MM.1S (cell line): ENCODE results near the gene AJUBA.

ENCODE experiments used
- DNase-seq: peaks from one replicate; pipeline ENCODE4 v3.0.0-alpha.2; 2015
- H2AFZ ChIP-seq: fragments of 300-600 bp; sonication (generic); 2 replicates; pipeline ENCODE4 v1.6.0; 2016; ENCODE audit warnings: antibody characterized with exemption, low read length
- H3F3A ChIP-seq: fragments of 300-600 bp; sonication (generic); 2 replicates; pipeline ENCODE4 v1.6.1; 2016; ENCODE audit warnings: mild to moderate bottlenecking, antibody characterized with exemption, low read length, moderate library complexity, mixed read lengths; ENCODE audit not compliant: insufficient read depth
- H3K27ac ChIP-seq: fragments of 300-600 bp; sonication (generic); 2 replicates; pipeline ENCODE4 v1.5.1; 2016; ENCODE audit warnings: mild to moderate bottlenecking, low read length
- H3K27me3 ChIP-seq: fragments of 300-600 bp; sonication (generic); replicated peaks from 2 replicates; pipeline ENCODE4 v1.6.0; 2016; ENCODE audit warnings: low read length; ENCODE audit not compliant: insufficient read depth
- H3K36me3 ChIP-seq: fragments of 300-600 bp; sonication (generic); replicated peaks from 2 replicates; pipeline ENCODE4 v1.6.1; 2016; ENCODE audit warnings: mild to moderate bottlenecking, low read length, mixed read lengths; ENCODE audit not compliant: insufficient read depth
- H3K4me1 ChIP-seq: fragments of 300-600 bp; sonication (generic); 2 replicates; pipeline ENCODE4 v1.6.1; 2016; ENCODE audit warnings: low read length, mixed read lengths
- H3K4me2 ChIP-seq: fragments of 300-600 bp; sonication (generic); 2 replicates; pipeline ENCODE4 v1.6.0; 2016; ENCODE audit warnings: low read depth, low read length
- H3K4me3 ChIP-seq: fragments of 300-600 bp; sonication (generic); 2 replicates; pipeline ENCODE4 v1.5.1; 2016; ENCODE audit warnings: low read length, mixed read lengths
- H3K79me2 ChIP-seq: fragments of 300-600 bp; sonication (generic); 2 replicates; pipeline ENCODE4 v1.6.1; 2016; ENCODE audit warnings: mixed run types, low read length, mixed read lengths
- H3K9ac ChIP-seq: fragments of 300-600 bp; sonication (generic); 2 replicates; pipeline ENCODE4 v1.6.1; 2016; ENCODE audit warnings: low read length, mixed read lengths
- H3K9me2 ChIP-seq: fragments of 300-600 bp; sonication (generic); replicated peaks from 2 replicates; pipeline ENCODE4 v1.6.1; 2016; ENCODE audit warnings: mild to moderate bottlenecking, low read length, mixed read lengths; ENCODE audit not compliant: insufficient read depth
- H3K9me3 ChIP-seq: fragments of 300-600 bp; sonication (generic); replicated peaks from 2 replicates; pipeline ENCODE4 v1.6.1; 2016; ENCODE audit warnings: mild to moderate bottlenecking, low read length, mixed read lengths; ENCODE audit not compliant: insufficient read depth
- H4K20me1 ChIP-seq: fragments of 300-600 bp; sonication (generic); 2 replicates; pipeline ENCODE4 v1.6.1; 2016; ENCODE audit warnings: mild to moderate bottlenecking, low read length, moderate library complexity, mixed read lengths; ENCODE audit not compliant: insufficient read depth
- EZH2 ChIP-seq: fragments of 300-600 bp; sonication (generic); optimal IDR thresholded peaks from 2 replicates; pipeline ENCODE3; 2017; ENCODE audit warnings: low read depth, mild to moderate bottlenecking, antibody characterized with exemption, low read length, mixed read lengths
- EZH2phosphoT487 ChIP-seq: fragments of 300-600 bp; sonication (generic); IDR thresholded peaks from 2 replicates; pipeline ENCODE4 v1.6.1; 2018; ENCODE audit warnings: antibody characterized with exemption, low read length
- TF ChIP-seq, protein P1 (sequence below): fragments of 300-600 bp; sonication (generic); IDR thresholded peaks from 2 replicates; pipeline ENCODE4 v1.5.1; 2016; ENCODE audit warnings: antibody characterized with exemption, low read length, mixed read lengths

Gene AJUBA

DNA sequence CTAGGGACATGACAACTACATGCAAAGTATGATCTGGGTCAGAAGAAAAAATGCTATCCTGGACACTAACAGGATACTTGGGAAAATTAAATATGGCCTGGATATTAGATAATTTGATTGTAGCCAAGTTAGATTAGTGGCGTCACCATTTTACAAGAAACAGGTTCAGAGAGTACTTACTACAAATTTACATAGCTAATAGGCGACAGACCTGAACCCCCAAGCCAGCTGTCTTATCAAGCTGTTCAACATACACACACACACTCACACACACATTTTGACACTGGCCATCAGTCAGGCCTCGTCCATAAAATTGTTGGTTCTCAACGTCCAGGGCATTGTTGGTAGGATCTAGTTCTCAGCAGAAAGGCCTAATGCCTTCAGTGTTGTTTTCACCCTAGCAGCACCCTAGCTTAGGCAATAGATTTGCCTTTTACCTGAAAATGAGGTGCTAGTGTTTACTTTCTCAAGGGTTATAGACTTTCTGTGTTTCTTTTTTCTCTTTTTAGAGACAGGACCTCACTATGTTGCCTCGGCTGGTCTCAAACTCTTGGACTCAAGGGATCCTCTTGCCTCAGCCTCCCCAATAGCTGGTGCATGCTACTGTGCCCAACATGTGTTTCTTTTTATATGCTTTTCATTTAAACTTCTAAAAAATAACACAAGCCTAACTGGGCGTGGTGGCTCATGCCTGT lies 30.9 kb upstream of the AJUBA start:
- Histone ChIP-seq H3K27ac (no peak overlapping the region), H3F3A (peaks cover 12% of the 10 kb centered on the region), H3K4me2 (no peak overlapping the region), H3K27me3 (no peaks in the 10 kb centered on the region), H3K36me3 (no peaks in the 10 kb centered on the region), H3K9ac (no peak overlapping the region), H3K4me3 (no peak overlapping the region), H3K4me1 (peaks cover 5% of the 10 kb centered on the region; the same call in 1 of the 2 replicates), H2AFZ (no peak overlapping the region), H4K20me1 (no peaks in the 10 kb centered on the region), H3K9me2 (no peaks in the 10 kb centered on the region), H3K79me2 (no peaks in the 10 kb centered on the region), H3K9me3 (no peaks in the 10 kb centered on the region)
- DNase-seq = no peak
- TF ChIP-seq, protein P1, sequence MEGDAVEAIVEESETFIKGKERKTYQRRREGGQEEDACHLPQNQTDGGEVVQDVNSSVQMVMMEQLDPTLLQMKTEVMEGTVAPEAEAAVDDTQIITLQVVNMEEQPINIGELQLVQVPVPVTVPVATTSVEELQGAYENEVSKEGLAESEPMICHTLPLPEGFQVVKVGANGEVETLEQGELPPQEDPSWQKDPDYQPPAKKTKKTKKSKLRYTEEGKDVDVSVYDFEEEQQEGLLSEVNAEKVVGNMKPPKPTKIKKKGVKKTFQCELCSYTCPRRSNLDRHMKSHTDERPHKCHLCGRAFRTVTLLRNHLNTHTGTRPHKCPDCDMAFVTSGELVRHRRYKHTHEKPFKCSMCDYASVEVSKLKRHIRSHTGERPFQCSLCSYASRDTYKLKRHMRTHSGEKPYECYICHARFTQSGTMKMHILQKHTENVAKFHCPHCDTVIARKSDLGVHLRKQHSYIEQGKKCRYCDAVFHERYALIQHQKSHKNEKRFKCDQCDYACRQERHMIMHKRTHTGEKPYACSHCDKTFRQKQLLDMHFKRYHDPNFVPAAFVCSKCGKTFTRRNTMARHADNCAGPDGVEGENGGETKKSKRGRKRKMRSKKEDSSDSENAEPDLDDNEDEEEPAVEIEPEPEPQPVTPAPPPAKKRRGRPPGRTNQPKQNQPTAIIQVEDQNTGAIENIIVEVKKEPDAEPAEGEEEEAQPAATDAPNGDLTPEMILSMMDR = no peak
- TF ChIP-seq EZH2 (no peak), EZH2phosphoT487 (no peak)

DNA sequence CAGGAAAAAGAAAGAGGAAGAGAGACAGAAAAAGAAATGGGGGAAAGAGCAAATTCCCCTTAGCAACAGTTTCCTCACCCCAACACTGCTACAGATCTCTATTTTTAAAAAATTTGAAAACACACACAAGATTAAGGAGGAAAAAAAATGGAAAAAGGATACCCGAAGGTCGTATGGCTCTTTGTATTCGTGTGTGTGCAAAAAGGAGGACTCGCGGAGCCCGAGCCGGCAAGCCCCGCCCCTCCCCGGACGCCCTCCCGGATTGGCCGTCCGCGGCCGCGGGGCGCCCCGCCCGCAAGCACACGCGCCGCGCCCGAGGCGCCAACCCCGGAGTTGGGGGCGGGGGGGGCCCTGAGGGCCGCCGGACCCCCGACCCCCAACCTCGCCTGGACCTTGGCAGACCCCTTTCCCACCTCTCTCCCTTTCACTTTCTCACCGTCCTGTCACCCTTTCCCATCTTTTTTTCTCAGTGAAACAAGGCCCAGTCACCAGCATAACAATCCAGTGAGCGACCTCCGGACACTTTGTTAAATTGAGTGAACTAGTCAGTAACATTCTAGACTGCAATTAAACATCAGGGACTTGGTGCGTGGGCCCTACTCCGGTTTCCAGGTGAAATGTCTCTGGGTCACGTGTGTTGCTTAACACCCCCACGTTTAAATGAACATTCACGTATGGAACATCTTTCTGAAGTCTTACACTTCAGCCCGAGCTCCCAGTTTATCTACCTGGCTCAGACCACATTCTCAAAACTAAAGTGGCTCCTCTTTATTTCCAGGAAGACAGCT lies 27.8 kb upstream of the AJUBA start, which contains the start of gene C14orf93:
C14orf93 (minus strand) TSS at position 205 of the 788 bp plus-strand sequence. CDS start 11,120 bp downstream, outside the sequence.
- H3K4me1 ChIP-seq = peaks cover 17% of the 10 kb centered on the region; the same call in 1 of the 2 replicates
- H3K9ac ChIP-seq = peak within 1 kb of the TSS; percentile 60
- no peaks in the 10 kb centered on the region for H3K9me3 ChIP-seq
- DNase-seq = peak; percentile 68
- H3K27ac ChIP-seq = peak within 1 kb of the TSS; percentile 55; the same call in 1 of the 2 replicates
- no peaks in the 10 kb centered on the region for H3K27me3 ChIP-seq
- peak within 1 kb of the TSS; percentile 85 for H2AFZ ChIP-seq
- H3K79me2 ChIP-seq = no peaks in the 10 kb centered on the region
- H3K9me2 ChIP-seq = no peaks in the 10 kb centered on the region
- H3K4me2 ChIP-seq = peak within 1 kb of the TSS; percentile 61
- no peak for TF ChIP-seq EZH2phosphoT487
- no peak for TF ChIP-seq EZH2
- TF ChIP-seq, protein P1 = no peak
- no peaks in the 10 kb centered on the region for H4K20me1 ChIP-seq
- peak within 1 kb of the TSS; percentile 63 for H3K4me3 ChIP-seq
- H3K36me3 ChIP-seq = no peaks in the 10 kb centered on the region
- peaks cover 19% of the 10 kb centered on the region for H3F3A ChIP-seq

DNA sequence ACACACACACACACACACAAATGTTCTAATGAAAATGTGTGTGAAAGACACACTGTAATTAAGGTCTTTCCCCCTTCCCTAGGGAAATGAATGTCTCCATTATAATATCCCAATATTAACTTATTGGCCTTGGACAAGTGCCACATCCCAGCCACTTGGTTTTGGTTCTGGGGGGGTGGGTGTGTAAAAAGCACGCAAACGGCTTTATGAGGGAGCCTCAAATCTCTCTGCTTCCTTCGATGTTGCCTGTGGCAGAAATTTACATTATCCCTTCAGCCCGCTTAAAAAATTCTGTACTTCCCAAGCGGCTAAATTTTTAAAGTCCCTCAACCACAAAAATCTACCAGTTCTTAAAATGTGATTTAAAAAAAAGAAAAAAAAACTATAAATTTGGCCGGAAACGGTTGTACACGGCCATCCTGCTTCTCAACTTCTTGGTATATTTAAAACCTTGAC lies 27.2 kb upstream of the AJUBA start:
- peak overlapping the region; percentile 55; the same call in 1 of the 2 replicates for H3K27ac ChIP-seq
- peak overlapping the region; percentile 63 for H3K4me3 ChIP-seq
- no peaks in the 10 kb centered on the region for H4K20me1 ChIP-seq
- H3K27me3 ChIP-seq = no peaks in the 10 kb centered on the region
- H3F3A ChIP-seq = peaks cover 19% of the 10 kb centered on the region
- H3K36me3 ChIP-seq = no peaks in the 10 kb centered on the region
- H3K79me2 ChIP-seq = no peaks in the 10 kb centered on the region
- H3K9me2 ChIP-seq = no peaks in the 10 kb centered on the region
- H3K9me3 ChIP-seq = no peaks in the 10 kb centered on the region
- DNase-seq = no peak
- H3K4me2 ChIP-seq = peak overlapping the region; percentile 56
- H3K4me1 ChIP-seq = peaks cover 17% of the 10 kb centered on the region; the same call in 1 of the 2 replicates
- no peak for TF ChIP-seq EZH2
- TF ChIP-seq, protein P1 = no peak
- TF ChIP-seq EZH2phosphoT487 = no peak
- H3K9ac ChIP-seq = peak overlapping the region; percentile 60
- 0 out of 2 replicates have a peak overlapping the region, but pooled peaks have one; percentile 42 for H2AFZ ChIP-seq
